ENCODE data around the gene LIFR. TPM values are rescaled to one million over a fixed set of nuclear protein-coding genes. Genes with fewer than 3 reads are reported as not detected.

Gene LIFR
- total and polyA plus RNA-seq, 2 experiments from 2014 or later = 50.2 to 83.8 TPM

- Histone ChIP-seq H2AFZ (no peak overlapping the region), H4K20me1 (ENCODE audit: insufficient read depth, poor library complexity, severe bottlenecking) (no peaks in the 10 kb centered on the region), H3K4me1 (ENCODE audit: insufficient read depth) (no peaks in the 10 kb centered on the region), H3K27me3 (no peaks in the 10 kb centered on the region), H3K79me2 (no peaks in the 10 kb centered on the region), H3K4me3 (no peak overlapping the region), H3K9me3 (ENCODE audit: low read depth) (no peaks in the 10 kb centered on the region), H3K4me2 (no peak overlapping the region), H3K9me2 (replicated peaks; ENCODE audit: insufficient read depth) (no peaks in the 10 kb centered on the region), H3K36me3 (replicated peaks; ENCODE audit: insufficient read depth, low read depth) (no peaks in the 10 kb centered on the region), H3K27ac (no peak overlapping the region)
- no peak for DNase-seq (ENCODE audit: low spot score)
- TF ChIP-seq EZH2phosphoT487 (IDR thresholded peaks at IDR 0.05; ENCODE audit: low read depth, severe bottlenecking, unreplicated experiment) (no peak), EZH2 (IDR thresholded peaks at IDR 0.05; ENCODE audit: borderline replicate concordance) (no peak), CTCF (IDR thresholded peaks at IDR 0.05; ENCODE audit: poor library complexity) (no peak)
- 99% methylated on average over 6 of the region's 6 CpGs for WGBS (ENCODE audit: low lambda C conversion rate, missing lambda C conversion rate)
These were observed 105.8 kb downstream of the LIFR start for GRCh38 chr5:38450627-38451026.

GRCh38 chr5:38448568-38449350, 107.7 kb downstream of the LIFR start:
- WGBS (ENCODE audit: low lambda C conversion rate, missing lambda C conversion rate) = 88% methylated on average over 9 of the region's 9 CpGs
- Histone ChIP-seq H3K36me3 (replicated peaks; ENCODE audit: insufficient read depth, low read depth) (no peaks in the 10 kb centered on the region), H3K79me2 (no peaks in the 10 kb centered on the region), H3K9me3 (ENCODE audit: low read depth) (no peaks in the 10 kb centered on the region), H4K20me1 (ENCODE audit: insufficient read depth, poor library complexity, severe bottlenecking) (no peaks in the 10 kb centered on the region), H3K9me2 (replicated peaks; ENCODE audit: insufficient read depth) (no peaks in the 10 kb centered on the region), H3K27me3 (no peaks in the 10 kb centered on the region), H3K4me1 (ENCODE audit: insufficient read depth) (no peaks in the 10 kb centered on the region), H3K4me3 (no peak overlapping the region), H3K27ac (no peak overlapping the region), H2AFZ (no peak overlapping the region), H3K4me2 (no peak overlapping the region)
- DNase-seq (ENCODE audit: low spot score) = no peak
- TF ChIP-seq CTCF (IDR thresholded peaks at IDR 0.05; ENCODE audit: poor library complexity) = no peak
- TF ChIP-seq EZH2phosphoT487 (IDR thresholded peaks at IDR 0.05; ENCODE audit: low read depth, severe bottlenecking, unreplicated experiment) = no peak
- no peak for TF ChIP-seq EZH2 (IDR thresholded peaks at IDR 0.05; ENCODE audit: borderline replicate concordance)

- H3K9me3 ChIP-seq (ENCODE audit: low read depth) = no peaks in the 10 kb centered on the region
- no peaks in the 10 kb centered on the region for H3K9me2 ChIP-seq (replicated peaks; ENCODE audit: insufficient read depth)
- DNase-seq (ENCODE audit: low spot score) = no peak
- H3K27me3 ChIP-seq = no peaks in the 10 kb centered on the region
- WGBS (ENCODE audit: low lambda C conversion rate, missing lambda C conversion rate) = 92% methylated on average over 5 of the region's 5 CpGs
- H3K4me3 ChIP-seq = no peak overlapping the region
- TF ChIP-seq EZH2 (IDR thresholded peaks at IDR 0.05; ENCODE audit: borderline replicate concordance) (no peak), EZH2phosphoT487 (IDR thresholded peaks at IDR 0.05; ENCODE audit: low read depth, severe bottlenecking, unreplicated experiment) (no peak), CTCF (IDR thresholded peaks at IDR 0.05; ENCODE audit: poor library complexity) (no peak)
- H2AFZ ChIP-seq = no peak overlapping the region
- H3K79me2 ChIP-seq = no peaks in the 10 kb centered on the region
- no peak overlapping the region for H3K4me2 ChIP-seq
- H3K27ac ChIP-seq = no peak overlapping the region
- no peaks in the 10 kb centered on the region for H4K20me1 ChIP-seq (ENCODE audit: insufficient read depth, poor library complexity, severe bottlenecking)
- H3K4me1 ChIP-seq (ENCODE audit: insufficient read depth) = no peaks in the 10 kb centered on the region
- H3K36me3 ChIP-seq (replicated peaks; ENCODE audit: insufficient read depth, low read depth) = no peaks in the 10 kb centered on the region
These were observed 108.7 kb downstream of the LIFR start for GRCh38 chr5:38447786-38448185.

All from hepatocyte (in vitro differentiated cells).